NCI-H524 treated with DMSO at 0.1 percent for 48 hours (cell line): ENCODE results near the gene GLP1R.

ENCODE experiments used
- DNase-seq: peaks from one replicate; lab custom pipeline; 2025; lab: John Stamatoyannopoulos, UW

Gene GLP1R

DNA sequence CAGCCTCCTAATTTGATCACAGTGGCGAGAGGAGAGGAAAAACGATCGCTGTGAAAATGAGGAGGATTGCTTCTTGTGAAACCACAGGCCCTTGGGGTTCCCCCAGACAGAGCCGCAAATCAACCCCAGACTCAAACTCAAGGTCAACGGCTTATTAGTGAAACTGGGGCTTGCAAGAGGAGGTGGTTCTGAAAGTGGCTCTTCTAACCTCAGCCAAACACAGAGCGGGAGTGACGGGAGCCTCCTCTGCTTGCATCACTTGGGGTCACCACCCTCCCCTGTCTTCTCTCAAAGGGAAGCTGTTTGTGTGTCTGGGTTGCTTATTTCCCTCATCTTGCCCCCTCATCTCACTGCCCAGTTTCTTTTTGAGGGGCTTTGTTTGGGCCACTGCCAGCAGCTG is 37.7 kb downstream of the GLP1R start:
- no peak for DNase-seq

DNA sequence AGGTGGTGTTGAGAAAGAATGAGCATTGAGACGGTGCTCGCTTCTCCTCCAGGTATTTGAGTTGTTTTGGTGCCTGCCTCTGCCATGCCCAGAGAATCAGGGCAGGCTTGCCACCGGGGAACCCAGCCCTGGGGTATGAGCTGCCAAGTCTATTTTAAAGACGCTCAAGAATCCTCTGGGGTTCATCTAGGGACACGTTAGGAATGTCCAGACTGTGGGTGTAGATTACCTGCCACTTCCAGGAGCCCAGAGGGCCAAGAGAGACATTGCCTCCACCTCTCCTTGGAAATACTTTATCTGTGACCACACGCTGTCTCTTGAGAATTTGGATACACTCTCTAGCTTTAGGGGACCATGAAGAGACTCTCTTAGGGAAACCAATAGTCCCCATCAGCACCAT is 38.1 kb downstream of the GLP1R start:
- no peak for DNase-seq

DNA sequence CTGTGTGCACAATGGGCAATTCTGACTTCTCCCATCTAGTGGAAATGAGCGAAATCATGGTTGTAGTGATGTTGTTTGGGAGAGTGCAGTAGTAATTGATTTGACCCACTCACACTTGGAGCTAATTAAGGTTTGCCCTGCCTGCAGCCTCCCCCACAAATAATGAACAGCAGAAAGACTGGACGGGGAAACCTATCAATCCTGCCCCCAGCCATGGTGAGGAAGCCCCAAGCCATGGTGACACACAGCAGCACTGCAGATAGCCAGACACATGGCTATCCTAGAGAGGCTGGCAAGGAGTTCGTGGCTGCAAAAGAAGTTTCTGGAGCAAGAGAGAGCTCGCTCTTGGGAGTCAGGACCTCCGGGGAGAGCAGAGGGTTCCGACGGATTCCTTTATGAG is 38.6 kb downstream of the GLP1R start:
- DNase-seq, result no peak

DNA sequence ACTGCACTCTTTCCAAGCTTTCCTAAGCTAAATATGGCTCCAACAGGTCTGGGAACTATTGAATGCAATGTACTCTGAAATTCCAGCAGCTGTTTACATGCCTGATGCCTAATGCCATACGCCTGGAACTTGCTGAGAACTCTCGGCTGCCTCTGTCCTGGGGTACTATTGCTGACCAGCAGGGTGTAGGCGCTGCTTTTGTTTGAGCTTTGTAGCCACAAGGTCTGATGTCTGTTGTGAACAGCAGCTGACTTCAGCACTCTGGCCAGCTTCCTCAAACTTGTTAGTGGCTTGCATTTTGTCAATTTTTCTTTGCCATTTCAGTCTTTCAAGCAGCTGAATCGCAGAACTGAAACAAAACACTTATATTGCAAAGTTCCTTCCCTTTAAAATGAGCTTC is 39.8 kb downstream of the GLP1R start:
- DNase-seq, result no peak

DNA sequence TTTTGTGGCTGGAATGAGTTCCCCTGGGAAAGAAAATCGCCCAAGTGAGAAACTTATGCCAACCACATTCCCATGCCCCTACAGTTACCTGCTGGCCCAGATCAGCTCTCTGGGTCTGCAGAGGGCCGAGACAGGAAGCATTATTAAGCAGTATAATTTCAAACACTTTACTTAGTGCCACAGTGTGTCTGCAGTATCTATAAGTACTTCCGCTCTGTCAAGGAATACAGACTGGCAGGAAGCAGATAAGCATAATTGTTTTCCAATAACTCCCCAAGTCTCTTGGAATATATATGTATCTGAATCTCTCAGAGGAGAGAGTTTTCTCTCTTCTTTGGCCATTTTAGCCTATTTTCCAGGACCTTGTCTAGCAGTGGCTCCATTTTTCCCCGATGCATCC is 41.5 kb downstream of the GLP1R start:
- no peak for DNase-seq

DNA sequence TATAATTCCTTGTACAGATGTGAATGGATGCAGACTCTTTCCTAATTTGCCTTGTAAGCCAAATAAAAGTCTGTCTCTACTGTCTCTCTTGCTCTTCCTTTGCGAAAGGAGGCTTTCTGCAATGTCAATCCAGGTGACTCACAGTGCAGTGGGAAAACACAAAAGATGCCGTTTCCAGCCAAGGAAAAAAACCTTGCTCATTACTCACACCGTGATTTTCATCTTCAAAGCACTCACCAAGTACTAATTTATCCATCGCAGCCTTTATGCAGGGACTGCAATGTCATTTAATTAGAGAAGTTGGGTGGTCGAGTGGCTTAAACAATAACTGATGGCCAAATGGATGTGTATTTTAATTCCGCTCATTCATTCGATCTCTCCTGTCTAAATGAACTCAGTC is 42.6 kb downstream of the GLP1R start:
- no peak for DNase-seq

DNA sequence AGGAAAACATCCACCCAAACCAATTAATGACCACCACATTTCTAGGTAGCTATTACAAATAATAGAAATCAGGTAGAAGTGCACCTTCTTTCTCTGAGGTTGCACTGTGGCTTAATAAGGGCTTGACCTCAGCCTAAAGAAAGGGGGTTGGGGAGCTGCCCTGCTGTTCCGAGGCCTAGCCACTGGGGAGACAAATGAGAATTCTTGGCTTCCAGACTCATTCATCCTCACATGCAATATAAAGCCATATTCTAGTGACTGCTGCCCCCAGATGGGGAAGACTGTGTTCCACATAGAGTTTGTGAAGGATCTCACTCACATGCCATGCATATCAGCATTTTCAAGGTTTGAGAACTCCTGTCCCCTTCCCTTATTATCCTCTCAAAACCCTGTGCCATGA is 43.5 kb downstream of the GLP1R start:
- no peak for DNase-seq

DNA sequence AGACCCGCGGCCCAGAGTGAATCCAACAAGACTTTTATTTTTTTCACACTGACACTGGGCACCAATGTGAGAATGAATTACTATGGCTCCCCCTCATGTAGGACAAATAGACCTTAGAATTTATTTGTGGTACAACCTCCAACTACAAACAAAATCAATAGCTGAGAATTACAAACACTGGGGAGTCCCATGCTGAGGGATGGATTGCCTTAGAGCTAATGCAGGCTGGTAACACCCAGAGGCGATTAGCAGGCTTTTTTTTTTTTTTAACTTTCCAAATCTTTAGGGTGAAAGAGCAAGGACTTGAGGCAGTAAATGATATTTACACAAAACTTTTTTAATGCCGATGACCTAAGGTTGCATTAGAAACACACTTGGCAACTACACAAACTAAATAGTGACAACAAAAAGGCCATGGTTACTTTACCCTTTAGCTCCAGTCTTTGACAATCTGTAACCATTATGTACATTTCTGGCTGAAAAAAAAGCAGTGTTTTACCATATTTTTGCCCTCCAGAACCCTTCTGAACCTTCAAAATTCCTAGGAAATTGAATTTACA is 44.6 kb downstream of the GLP1R start:
- DNase-seq, result no peak

DNA sequence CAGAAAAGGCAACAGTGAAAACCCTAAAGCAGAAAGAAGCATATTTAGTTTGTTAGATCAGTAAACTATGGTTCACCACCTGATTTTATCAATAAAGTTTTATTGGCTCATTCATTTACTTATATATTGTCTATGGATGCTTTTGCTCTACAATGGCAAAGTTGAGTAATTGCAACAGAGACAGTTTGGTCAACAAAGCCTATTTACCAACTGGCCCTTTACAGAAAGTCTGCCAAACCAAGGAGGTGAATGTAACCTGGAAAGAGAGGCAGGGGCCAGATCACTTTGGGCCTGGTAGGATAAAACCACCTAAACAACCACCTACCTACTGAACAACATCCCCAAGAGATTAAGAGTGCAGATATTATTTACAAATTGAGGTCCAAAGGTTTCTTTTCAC is 47.0 kb downstream of the GLP1R start:
- no peak for DNase-seq

DNA sequence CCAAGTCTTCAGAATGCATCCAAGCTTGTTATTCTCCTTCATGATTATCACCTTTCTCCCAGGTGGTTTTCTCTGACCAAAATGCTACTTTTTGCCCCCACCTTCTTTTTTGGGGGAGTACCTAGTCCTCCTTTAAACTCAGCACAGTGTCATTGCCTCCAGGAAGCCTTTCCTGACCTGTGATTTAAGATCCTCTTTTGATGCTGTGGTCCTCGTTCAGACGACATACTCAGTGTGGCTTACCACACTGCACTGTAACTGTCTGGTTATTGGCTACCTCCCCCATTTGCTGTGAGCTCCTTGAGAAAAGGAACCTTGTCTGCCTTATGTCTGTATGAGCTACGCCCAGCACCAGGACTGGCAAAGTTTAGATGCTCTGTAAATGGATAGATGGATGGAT is 51.8 kb downstream of the GLP1R start:
- no peak for DNase-seq

DNA sequence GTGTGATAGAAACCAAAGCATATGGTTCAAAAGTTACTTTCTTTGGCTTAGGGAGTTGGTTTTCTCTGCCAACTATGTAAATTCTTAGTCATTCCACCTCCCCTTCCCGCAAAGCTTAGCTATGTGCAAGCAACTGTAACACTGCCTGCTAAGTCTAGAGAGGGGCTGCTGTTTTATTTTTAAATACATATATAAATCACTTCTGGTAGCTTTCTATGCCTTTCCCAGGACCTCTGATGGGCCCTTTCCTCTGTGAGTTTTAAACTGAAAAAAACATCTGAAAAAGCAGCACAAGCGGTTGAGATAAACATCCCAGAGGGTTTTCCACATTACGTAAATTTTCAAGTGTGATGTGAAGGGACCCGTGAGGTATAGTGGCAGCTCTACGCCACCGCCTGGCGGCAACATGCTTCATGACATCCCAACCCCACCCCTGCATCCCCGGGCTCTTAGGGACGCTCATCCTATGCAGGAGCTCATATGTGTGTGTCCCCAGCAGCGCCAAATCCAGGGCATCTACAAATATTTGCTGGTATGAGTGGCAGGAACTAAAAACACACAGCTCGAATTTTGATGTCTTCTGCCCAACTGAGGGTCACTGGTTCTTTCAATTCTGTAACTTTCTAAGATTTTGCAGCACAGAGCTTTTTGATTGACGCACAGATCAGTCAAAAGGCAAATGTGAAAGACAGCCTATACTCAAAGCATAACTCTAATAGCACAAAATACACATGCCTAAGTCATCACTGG is 53.7 kb downstream of the GLP1R start:
- DNase-seq, result no peak

DNA sequence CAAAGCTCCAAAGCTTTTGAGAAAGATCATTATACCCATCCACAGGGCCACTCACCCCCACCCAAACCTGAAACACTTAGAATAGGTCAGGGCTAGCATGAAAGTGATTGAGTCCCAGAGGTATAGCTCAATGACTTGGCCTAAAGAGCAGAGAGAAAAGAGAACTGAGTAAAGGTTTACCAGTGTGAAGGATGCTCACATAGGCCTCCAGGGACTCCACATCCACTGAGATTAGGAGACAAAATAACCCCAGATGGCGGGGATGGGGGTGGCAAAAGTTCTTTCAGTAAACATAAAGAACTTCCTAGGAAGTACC is 54.2 kb downstream of the GLP1R start:
- no peak for DNase-seq

DNA sequence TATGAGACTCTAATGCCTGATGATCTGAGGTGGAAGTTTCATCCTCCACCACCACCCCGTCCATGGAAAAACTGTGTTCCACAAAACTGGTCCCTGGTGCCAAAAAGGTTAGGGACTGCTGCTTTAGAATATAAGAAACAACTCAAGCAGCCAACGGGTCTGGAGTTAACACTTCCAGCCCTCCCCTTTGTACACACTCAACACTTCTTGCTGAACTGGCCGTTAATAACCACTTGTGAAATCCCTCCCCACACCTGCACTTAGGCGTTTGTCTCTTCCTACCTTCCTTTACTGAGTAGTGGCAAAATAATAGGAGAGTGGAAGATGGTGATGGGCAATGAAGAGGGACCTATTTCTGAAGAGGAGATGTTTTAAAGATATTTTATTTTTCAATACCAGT is 55.9 kb downstream of the GLP1R start:
- DNase-seq, result no peak

DNA sequence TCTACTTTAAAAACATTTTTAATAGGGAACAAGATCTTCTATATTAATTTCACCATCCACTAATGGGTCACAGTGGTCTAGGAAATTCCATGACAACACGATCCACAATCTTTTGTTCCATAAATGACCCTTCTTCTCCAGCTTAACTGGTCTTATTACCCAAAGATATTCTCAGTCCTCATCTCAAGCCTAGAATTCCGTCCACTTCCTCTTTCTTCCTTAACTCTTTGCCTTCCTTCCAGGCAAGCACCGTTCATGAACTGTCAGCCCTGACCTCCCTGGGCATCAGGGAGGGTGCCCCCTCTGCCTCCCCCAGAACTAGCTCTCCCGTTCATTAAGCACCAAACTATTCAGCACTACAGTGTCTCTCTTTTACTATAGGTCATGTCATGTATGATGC is 58.5 kb downstream of the GLP1R start:
- DNase-seq, result no peak

DNA sequence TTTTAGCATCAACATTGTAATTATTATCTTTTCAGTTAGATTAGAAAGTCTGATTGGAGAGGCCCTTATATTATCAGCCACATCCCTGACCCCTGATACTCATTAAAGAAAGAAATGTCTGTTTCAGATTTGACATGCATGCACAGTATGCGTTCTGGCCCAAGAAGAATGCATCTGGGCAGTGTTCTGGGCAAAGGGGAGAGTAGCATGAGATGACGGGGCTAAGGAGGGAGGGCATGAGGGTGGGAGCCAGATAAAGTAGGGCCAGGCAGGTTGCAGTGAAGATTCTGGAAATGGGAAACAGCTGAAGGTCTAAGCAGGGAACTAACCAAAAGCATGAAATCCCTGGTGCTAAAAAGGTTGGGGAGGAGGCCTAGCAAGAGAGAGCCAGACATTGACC is 59.1 kb downstream of the GLP1R start:
- no peak for DNase-seq

DNA sequence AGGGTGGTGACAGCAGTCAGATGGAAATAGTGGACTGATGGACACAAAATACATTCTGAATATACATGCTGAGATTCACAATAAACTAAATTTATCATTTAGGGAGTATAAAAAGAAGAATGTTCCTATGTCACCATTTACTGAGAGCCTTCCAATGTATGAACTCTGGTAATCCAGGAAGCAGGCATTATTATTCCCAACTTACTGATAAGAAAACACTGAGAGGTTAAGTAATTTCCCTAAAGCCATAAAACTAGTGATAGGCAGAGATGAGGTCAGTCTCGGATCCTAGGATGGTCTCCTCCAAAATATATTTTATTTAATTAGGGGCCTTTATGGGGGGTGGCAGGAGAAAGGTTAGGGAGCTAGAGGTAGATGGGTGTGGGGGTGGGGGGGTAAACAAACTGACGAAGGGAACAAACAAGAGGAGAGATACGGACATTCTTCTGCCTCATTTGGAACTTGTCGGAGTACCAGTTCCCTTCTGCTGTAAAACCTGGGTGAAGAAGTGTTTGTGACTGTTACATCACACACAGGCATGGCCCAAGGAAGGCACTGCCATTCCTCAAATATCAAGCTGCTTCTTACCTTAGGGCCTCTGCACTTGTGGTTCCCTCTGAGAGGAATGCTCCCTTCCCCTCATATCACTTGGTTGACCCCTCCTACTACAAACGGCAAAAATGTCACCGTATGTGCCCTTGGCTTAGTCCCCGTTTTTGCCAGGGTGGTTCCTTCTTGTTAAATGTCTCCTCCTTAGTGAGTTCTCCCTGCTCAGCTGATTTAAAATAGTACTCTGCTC is 59.7 kb downstream of the GLP1R start:
- no peak for DNase-seq

DNA sequence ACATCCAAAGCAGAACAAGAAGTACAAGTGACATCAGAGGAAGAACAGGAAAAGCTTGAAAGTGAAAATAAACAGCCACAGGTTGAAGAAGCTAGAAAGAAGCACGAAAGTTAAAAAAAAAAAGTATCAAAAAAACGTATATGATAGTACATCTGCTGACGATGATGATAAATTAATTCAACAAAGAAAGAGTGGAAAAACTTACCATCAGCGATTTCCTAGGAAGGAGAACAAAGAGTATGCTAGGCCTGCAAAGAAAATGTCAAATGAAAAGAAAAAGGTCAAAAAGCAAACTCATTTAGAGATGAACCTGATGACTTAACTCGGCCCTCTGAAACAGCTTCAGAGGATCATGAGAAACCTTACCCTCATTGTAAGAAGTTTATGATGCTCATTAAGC is 62.7 kb downstream of the GLP1R start:
- DNase-seq, result no peak

DNA sequence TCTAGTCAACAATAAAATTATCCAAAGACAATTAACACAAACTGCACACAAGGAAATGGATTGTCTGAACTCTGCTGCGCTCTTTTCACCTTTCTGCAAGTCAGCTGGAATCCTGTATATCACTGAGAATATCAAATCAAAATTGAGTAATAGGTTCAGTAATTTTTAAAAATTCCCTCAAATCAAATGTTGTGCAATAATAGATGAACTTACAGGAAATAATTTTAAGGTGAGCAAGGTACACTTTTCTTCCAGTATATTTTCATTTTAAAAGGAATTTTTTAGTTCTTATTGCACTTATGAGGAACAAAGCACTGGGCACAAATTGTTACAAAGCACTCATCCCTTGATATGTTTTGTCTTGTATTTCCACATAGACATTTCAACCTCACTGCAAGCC is 65.2 kb downstream of the GLP1R start:
- no peak for DNase-seq

DNA sequence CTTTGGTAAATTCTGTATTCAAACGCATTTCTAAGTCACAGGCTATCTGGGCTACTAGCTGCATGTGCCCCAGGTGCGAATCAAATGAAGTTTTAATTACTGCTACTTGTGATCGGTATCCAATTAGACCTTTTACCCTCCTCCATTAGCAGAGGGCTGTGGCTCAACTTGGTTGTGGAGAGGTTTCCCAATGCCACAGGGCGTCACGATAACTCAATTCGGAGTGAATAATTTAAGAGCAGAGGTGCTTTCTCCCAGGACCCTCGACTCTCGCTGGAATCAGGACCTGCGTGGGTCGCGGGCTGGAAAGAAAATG is 65.8 kb downstream of the GLP1R start:
- DNase-seq, result peak; percentile 12

DNA sequence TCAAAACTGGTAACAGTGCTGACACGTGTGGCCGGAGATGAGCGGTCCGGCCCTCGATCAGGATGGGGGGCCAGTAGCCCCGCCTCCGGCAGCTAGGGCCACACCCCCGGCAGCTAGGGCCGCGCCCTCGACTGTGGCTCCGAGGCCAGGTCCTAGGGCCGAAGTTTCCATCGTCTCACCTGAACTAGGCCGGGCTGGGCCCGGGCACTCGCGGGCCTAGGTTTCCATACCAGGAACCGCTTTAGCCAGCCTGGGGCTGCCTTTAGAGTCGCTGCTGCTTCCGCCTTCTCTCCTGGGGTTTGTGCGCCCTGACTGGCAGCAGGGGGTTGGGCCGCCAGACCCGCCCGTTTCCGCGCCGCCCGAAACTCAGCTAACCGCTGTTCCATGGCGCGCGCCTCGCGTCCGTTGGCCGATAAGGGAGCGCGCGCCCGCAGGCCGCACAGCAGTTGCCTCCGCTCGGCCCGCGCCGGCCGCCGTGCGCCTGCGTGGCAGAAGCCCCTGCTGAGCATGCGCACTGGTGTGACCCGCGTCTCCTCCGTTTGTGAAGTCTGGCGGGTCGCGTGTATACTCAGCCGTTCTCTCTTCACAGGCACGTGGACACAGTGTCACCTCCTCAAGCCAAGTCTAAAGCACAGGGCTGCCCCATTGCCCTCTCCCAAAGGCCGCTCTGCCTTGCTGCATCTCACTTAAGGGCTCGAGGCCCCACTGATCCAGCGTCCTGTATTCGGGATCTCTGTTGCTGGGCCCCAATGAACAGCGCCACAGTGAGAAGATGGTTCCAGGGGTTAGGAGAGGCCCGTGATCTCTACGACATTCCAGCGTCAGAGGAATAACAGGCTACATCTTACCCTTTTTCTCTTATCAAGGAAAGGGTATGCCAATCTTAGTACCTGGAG is 66.4 kb downstream of the GLP1R start, which contains the start of gene SAYSD1:
Gene SAYSD1, minus strand, starts transcription at position 483 of the 896 bp plus-strand sequence. Its CDS starts 97 bp downstream, at position 386.
- DNase-seq, result peak; percentile 77

DNA sequence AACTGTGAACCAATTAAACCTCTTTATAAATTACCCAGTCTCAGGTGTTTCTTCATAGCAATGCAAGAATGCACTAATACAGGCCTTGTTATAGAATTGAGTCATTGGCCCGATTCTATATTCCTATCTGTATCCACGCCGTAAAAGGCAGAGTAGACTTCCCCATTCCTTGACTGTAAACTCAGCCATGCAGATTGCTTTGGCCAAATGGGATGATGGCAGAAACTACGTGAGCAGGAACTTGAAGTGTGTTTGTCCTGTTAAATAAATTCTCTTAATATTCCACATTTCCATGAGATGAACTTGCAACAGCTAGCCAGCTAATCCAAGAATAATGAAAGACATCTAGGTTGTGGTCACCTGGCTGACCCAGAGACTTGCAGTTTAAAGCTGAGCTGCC is 70.3 kb downstream of the GLP1R start:
- no peak for DNase-seq

DNA sequence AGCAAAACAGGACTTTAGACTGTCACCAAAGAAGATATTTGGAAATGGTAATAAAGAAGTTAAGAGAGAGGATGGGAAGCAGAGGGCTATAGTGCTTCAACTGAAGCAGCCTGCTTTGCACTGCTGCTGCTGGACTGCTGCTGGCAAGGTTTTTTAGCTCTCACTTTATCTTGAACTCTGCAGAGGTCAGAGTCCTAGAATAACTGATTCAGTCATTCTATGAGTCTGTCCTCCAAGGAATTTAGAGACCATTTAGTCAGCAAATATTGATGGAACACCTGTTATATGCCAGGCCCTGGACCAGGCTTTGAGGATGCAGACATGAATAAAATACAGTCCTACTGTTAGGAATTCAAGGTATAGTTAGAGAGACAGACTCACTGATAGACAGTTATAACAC is 75.5 kb downstream of the GLP1R start:
- no peak for DNase-seq

DNA sequence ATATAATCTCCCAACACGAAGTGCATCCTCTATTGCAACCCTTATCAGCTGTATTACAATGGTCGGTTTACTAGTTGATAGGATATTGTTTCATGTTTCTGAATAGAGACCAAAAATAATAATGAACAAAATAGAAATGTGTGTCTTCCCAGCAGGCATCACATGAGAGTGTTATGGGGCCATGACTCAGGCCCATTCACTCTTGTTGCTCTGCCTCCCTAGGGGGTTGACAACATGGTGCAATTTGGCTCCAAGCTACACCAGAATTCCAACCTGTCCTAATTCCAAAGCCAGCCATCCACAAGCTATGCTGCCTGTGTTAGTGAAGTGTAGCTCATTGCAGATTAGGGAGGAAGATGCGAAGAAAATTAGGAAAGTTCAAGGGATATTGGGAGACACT is 79.5 kb downstream of the GLP1R start:
- DNase-seq, result no peak
